GM23338 (cell line): ENCODE measurements around the gene FMR1. TPM values are rescaled to one million over a fixed set of nuclear protein-coding genes. Genes with fewer than 3 reads are reported as not detected.

Source experiments
- ATAC-seq: fragments of 200-7000 bp; cut with Tn5 transposase; 3 replicates; pipeline ENCODE4 v1.9.1; 2020
- DNase-seq: peaks from one replicate; pipeline ENCODE4 v3.0.0-alpha.2; 2015; ENCODE audit warnings: low spot score
- H2AFZ ChIP-seq: fragments of 200-600 bp; sonication (generic); 2 replicates; pipeline ENCODE4 v1.8.0; 2016; ENCODE audit warnings: antibody characterized with exemption, mild to moderate bottlenecking, moderate library complexity
- H3F3A ChIP-seq: fragments of 200-600 bp; sonication (generic); replicated peaks from 2 replicates; pipeline ENCODE4 v1.8.0; 2017; ENCODE audit warnings: antibody characterized with exemption, mixed run types, low read depth
- H3K27ac ChIP-seq: fragments of 200-600 bp; sonication (generic); 2 replicates; pipeline ENCODE4 v1.6.1; 2016; ENCODE audit warnings: low read depth
- H3K27me3 ChIP-seq: fragments of 200-600 bp; sonication (generic); 2 replicates; pipeline ENCODE4 v1.8.0; 2016; ENCODE audit warnings: mild to moderate bottlenecking, mixed run types, moderate library complexity; ENCODE audit not compliant: insufficient read depth
- H3K36me3 ChIP-seq: fragments of 200-600 bp; sonication (generic); 2 replicates; pipeline ENCODE4 v1.8.0; 2016; ENCODE audit warnings: mild to moderate bottlenecking; ENCODE audit not compliant: insufficient read depth
- H3K4me1 ChIP-seq: fragments of 200-600 bp; sonication (generic); 2 replicates; pipeline ENCODE4 v1.8.0; 2016; ENCODE audit warnings: mild to moderate bottlenecking, moderate library complexity; ENCODE audit not compliant: insufficient read depth
- H3K4me2 ChIP-seq: fragments of 200-600 bp; sonication (generic); 2 replicates; pipeline ENCODE4 v1.7.1; 2017; ENCODE audit warnings: mixed run types
- H3K4me3 ChIP-seq: fragments of 200-600 bp; sonication (generic); 2 replicates; pipeline ENCODE4 v1.6.1; 2016; ENCODE audit warnings: mixed run types
- H3K79me2 ChIP-seq: fragments of 200-600 bp; sonication (generic); replicated peaks from 2 replicates; pipeline ENCODE4 v1.8.0; 2017; ENCODE audit warnings: mild to moderate bottlenecking; ENCODE audit not compliant: insufficient read depth
- H3K9me2 ChIP-seq: fragments of 200-600 bp; sonication (generic); 2 replicates; pipeline ENCODE4 v1.8.0; 2017; ENCODE audit not compliant: insufficient read depth
- H4K20me1 ChIP-seq: fragments of 200-600 bp; sonication (generic); replicated peaks from 2 replicates; pipeline ENCODE4 v1.8.0; 2017; ENCODE audit warnings: mild to moderate bottlenecking; ENCODE audit not compliant: insufficient read depth
- H3K27ac Mint-ChIP-seq: 2 replicates; pipeline ENCODE4 v1.8.0; 2020; ENCODE audit warnings: inconsistent platforms, mild to moderate bottlenecking, moderate library complexity, mixed read lengths
- H3K27me3 Mint-ChIP-seq: 3 replicates; pipeline ENCODE4 v1.8.0; 2022; ENCODE audit warnings: low read depth, mild to moderate bottlenecking, moderate library complexity, mixed read lengths, inconsistent platforms; ENCODE audit not compliant: insufficient read depth, poor library complexity
- H3K36me3 Mint-ChIP-seq: 3 replicates; pipeline ENCODE4 v1.8.0; 2021; ENCODE audit warnings: low read depth, mild to moderate bottlenecking, inconsistent platforms, moderate library complexity, mixed read lengths
- H3K4me1 Mint-ChIP-seq: 3 replicates; pipeline ENCODE4 v1.8.0; 2020; ENCODE audit warnings: mild to moderate bottlenecking, inconsistent platforms, mixed read lengths
- H3K4me3 Mint-ChIP-seq: 3 replicates; pipeline ENCODE4 v1.8.0; 2021; ENCODE audit warnings: moderate library complexity, mild to moderate bottlenecking, inconsistent platforms, mixed read lengths
- H3K9me3 Mint-ChIP-seq: 3 replicates; pipeline ENCODE4 v1.8.0; 2020; ENCODE audit warnings: moderate library complexity, mild to moderate bottlenecking, inconsistent platforms, mixed read lengths
- EZH2 ChIP-seq: fragments of 200-600 bp; sonication (generic); IDR thresholded peaks from one replicate; pipeline ENCODE4 v1.8.0; 2017; ENCODE audit warnings: antibody characterized with exemption, mild to moderate bottlenecking, low read depth; ENCODE audit not compliant: unreplicated experiment
- EZH2phosphoT487 ChIP-seq: fragments of 200-600 bp; sonication (generic); IDR thresholded peaks from one replicate; pipeline ENCODE4 v1.8.1; 2018; ENCODE audit warnings: antibody characterized with exemption; ENCODE audit not compliant: unreplicated experiment
- JUNB ChIP-seq: IDR thresholded peaks from one replicate; pipeline ENCODE4 v1.6.1; 2016; ENCODE audit warnings: antibody characterized with exemption; ENCODE audit not compliant: unreplicated experiment
- NANOG ChIP-seq: IDR thresholded peaks from 2 replicates; pipeline ENCODE4 v1.6.1; 2016; ENCODE audit warnings: antibody characterized with exemption, borderline replicate concordance
- POLR2AphosphoS5 ChIP-seq: IDR thresholded peaks from 2 replicates; pipeline ENCODE4 v1.6.1; 2016; ENCODE audit warnings: antibody characterized with exemption, low read depth
- REST ChIP-seq: IDR thresholded peaks from one replicate; pipeline ENCODE4 v1.6.1; 2018; ENCODE audit warnings: antibody characterized with exemption; ENCODE audit not compliant: unreplicated experiment
- ZNF114 ChIP-seq: fragments of 250-450 bp; sonication (Bioruptor Pico); IDR thresholded peaks from 2 replicates; pipeline ENCODE4 v1.5.0; 2020; ENCODE audit warnings: mild to moderate bottlenecking, moderate library complexity
- ZNF331 ChIP-seq: fragments of 250-450 bp; sonication (Bioruptor Pico); IDR thresholded peaks from 2 replicates; pipeline ENCODE4 v1.5.0; 2020; ENCODE audit warnings: low read depth, mild to moderate bottlenecking, moderate library complexity
- polyA plus RNA-seq: library from polyadenylated mRNA; unstranded; fragments of >200 nt; fragmentation: Nextera tagmentation; extraction: Ambion mirVana; gene quantifications from 2 replicates; pipeline ENCODE4 v1.2.1, GENCODE V29; 2016
- total RNA-seq: library from RNA; depleted of rRNA; stranded (reverse); fragments of >200 nt; shearing (Covaris generic); gene quantifications from 2 replicates; pipeline ENCODE4 v1.2.3, GENCODE V29; 2014
- TF ChIP-seq, protein P1 (sequence below): fragments of 250-450 bp; sonication (Bioruptor Pico); IDR thresholded peaks from 2 replicates; pipeline ENCODE4 v1.5.0; 2020; ENCODE audit warnings: mild to moderate bottlenecking, moderate library complexity
- TF ChIP-seq, protein P2 (sequence below): IDR thresholded peaks from 2 replicates; pipeline ENCODE4 v1.6.1; 2016; ENCODE audit warnings: antibody characterized with exemption
- TF ChIP-seq, protein P3 (sequence below), 2 experiments: fragments of 200-600 bp in 1 of 2; sonication (generic) in 1 of 2; conservative IDR thresholded peaks; 2 replicates each; pipeline versions ENCODE4 v1.5.1 to v1.6.1; 2016 to 2017; ENCODE audit warnings: antibody characterized with exemption in 2 of 2, low read depth in 2 of 2, mild to moderate bottlenecking in 2 of 2, moderate library complexity in 1 of 2

The FMR1 gene
- total and polyA plus RNA-seq, 2 experiments from 2014 or later, result 17.1 to 44.3 TPM

DNA sequence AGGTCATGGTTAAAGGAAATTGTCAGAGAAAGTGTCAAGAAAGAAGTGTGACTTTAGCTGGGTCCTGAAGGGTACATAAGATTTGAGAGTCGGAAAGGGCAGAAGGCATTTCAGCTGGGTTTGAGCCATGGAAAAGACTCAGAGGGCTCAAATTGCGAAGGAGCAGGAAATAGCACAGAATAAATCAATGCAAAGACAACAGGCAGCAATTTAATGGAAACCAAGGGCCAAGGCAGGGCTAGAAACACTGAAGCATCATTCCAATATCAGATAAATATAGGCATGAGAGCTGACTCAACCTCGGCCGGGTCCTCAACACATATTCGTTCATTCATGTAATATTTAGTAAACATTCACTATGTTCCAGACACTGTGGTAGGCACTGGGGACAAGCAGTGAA is 3.6 kb upstream of the FMR1 start:
- no peak overlapping the region for H3K4me3 ChIP-seq
- Mint-ChIP-seq H3K4me3 (no peak overlapping the region; the same call in 2 of the 3 replicates), H3K9me3 (no peaks in the 10 kb centered on the region), H3K27me3 (peaks cover 5% of the 10 kb centered on the region), H3K36me3 (no peaks in the 10 kb centered on the region), H3K4me1 (peaks cover 2% of the 10 kb centered on the region; the same call in 2 of the 3 replicates), H3K27ac (no peak overlapping the region; the same call in 1 of the 2 replicates)
- no peaks in the 10 kb centered on the region for H3F3A ChIP-seq
- H3K27me3 ChIP-seq, result peaks cover 7% of the 10 kb centered on the region
- no peak overlapping the region for H3K4me2 ChIP-seq
- no peaks in the 10 kb centered on the region for H3K4me1 ChIP-seq
- peaks cover 6% of the 10 kb centered on the region for H3K79me2 ChIP-seq
- no peaks in the 10 kb centered on the region for H3K36me3 ChIP-seq
- TF ChIP-seq ZNF331 (no peak), EZH2 (no peak), POLR2AphosphoS5 (no peak), JUNB (no peak), NANOG (no peak), EZH2phosphoT487 (no peak), REST (no peak), ZNF114 (CRISPR knock-in tag) (no peak)
- TF ChIP-seq, protein P1, sequence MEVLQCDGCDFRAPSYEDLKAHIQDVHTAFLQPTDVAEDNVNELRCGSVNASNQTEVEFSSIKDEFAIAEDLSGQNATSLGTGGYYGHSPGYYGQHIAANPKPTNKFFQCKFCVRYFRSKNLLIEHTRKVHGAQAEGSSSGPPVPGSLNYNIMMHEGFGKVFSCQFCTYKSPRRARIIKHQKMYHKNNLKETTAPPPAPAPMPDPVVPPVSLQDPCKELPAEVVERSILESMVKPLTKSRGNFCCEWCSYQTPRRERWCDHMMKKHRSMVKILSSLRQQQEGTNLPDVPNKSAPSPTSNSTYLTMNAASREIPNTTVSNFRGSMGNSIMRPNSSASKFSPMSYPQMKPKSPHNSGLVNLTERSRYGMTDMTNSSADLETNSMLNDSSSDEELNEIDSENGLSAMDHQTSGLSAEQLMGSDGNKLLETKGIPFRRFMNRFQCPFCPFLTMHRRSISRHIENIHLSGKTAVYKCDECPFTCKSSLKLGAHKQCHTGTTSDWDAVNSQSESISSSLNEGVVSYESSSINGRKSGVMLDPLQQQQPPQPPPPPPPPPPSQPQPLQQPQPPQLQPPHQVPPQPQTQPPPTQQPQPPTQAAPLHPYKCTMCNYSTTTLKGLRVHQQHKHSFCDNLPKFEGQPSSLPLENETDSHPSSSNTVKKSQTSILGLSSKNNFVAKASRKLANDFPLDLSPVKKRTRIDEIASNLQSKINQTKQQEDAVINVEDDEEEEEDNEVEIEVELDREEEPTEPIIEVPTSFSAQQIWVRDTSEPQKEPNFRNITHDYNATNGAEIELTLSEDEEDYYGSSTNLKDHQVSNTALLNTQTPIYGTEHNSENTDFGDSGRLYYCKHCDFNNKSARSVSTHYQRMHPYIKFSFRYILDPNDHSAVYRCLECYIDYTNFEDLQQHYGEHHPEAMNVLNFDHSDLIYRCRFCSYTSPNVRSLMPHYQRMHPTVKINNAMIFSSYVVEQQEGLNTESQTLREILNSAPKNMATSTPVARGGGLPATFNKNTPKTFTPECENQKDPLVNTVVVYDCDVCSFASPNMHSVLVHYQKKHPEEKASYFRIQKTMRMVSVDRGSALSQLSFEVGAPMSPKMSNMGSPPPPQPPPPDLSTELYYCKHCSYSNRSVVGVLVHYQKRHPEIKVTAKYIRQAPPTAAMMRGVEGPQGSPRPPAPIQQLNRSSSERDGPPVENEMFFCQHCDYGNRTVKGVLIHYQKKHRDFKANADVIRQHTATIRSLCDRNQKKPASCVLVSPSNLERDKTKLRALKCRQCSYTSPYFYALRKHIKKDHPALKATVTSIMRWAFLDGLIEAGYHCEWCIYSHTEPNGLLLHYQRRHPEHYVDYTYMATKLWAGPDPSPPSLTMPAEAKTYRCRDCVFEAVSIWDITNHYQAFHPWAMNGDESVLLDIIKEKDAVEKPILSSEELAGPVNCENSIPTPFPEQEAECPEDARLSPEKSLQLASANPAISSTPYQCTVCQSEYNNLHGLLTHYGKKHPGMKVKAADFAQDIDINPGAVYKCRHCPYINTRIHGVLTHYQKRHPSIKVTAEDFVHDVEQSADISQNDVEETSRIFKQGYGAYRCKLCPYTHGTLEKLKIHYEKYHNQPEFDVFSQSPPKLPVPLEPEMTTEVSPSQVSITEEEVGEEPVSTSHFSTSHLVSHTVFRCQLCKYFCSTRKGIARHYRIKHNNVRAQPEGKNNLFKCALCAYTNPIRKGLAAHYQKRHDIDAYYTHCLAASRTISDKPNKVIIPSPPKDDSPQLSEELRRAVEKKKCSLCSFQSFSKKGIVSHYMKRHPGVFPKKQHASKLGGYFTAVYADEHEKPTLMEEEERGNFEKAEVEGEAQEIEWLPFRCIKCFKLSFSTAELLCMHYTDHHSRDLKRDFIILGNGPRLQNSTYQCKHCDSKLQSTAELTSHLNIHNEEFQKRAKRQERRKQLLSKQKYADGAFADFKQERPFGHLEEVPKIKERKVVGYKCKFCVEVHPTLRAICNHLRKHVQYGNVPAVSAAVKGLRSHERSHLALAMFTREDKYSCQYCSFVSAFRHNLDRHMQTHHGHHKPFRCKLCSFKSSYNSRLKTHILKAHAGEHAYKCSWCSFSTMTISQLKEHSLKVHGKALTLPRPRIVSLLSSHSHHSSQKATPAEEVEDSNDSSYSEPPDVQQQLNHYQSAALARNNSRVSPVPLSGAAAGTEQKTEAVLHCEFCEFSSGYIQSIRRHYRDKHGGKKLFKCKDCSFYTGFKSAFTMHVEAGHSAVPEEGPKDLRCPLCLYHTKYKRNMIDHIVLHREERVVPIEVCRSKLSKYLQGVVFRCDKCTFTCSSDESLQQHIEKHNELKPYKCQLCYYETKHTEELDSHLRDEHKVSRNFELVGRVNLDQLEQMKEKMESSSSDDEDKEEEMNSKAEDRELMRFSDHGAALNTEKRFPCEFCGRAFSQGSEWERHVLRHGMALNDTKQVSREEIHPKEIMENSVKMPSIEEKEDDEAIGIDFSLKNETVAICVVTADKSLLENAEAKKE (CRISPR knock-in tag), result no peak
- TF ChIP-seq, protein P2, sequence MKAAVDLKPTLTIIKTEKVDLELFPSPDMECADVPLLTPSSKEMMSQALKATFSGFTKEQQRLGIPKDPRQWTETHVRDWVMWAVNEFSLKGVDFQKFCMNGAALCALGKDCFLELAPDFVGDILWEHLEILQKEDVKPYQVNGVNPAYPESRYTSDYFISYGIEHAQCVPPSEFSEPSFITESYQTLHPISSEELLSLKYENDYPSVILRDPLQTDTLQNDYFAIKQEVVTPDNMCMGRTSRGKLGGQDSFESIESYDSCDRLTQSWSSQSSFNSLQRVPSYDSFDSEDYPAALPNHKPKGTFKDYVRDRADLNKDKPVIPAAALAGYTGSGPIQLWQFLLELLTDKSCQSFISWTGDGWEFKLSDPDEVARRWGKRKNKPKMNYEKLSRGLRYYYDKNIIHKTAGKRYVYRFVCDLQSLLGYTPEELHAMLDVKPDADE, result no peak
- TF ChIP-seq, protein P3, sequence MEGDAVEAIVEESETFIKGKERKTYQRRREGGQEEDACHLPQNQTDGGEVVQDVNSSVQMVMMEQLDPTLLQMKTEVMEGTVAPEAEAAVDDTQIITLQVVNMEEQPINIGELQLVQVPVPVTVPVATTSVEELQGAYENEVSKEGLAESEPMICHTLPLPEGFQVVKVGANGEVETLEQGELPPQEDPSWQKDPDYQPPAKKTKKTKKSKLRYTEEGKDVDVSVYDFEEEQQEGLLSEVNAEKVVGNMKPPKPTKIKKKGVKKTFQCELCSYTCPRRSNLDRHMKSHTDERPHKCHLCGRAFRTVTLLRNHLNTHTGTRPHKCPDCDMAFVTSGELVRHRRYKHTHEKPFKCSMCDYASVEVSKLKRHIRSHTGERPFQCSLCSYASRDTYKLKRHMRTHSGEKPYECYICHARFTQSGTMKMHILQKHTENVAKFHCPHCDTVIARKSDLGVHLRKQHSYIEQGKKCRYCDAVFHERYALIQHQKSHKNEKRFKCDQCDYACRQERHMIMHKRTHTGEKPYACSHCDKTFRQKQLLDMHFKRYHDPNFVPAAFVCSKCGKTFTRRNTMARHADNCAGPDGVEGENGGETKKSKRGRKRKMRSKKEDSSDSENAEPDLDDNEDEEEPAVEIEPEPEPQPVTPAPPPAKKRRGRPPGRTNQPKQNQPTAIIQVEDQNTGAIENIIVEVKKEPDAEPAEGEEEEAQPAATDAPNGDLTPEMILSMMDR (conservative IDR thresholded peaks at IDR 0.05; ENCODE audit: low read depth in 2 of 2), result no peak
- H4K20me1 ChIP-seq, result no peaks in the 10 kb centered on the region
- no peak overlapping the region for H2AFZ ChIP-seq
- ATAC-seq (no peak), DNase-seq (no peak)
- no peak overlapping the region for H3K27ac ChIP-seq
- no peaks in the 10 kb centered on the region for H3K9me2 ChIP-seq
